CD14-positive monocyte (primary cell): ENCODE data around the gene CYB5D1. TPM values are rescaled to one million over a fixed set of nuclear protein-coding genes. Genes with fewer than 3 reads are reported as not detected.

Experiments
- DNase-seq, 3 donors: peaks; one replicate each; pipeline ENCODE4 v3.0.0-alpha.2; 2011 to 2022
- H2AFZ ChIP-seq: 2 replicates; pipeline ENCODE4 v1.6.0; 2012; ENCODE audit warnings: mild to moderate bottlenecking, low read depth, low read length, inconsistent platforms; ENCODE audit not compliant: insufficient read depth, poor library complexity, severe bottlenecking
- H3K27ac ChIP-seq, 2 donors: 1 replicate in 1 of 2; 2 replicates in 1 of 2; pipeline ENCODE4 v1.5.1; 2012 to 2013; ENCODE audit warnings: low read length in 2 of 2, control low read depth in 1 of 2, inconsistent platforms in 1 of 2, low read depth in 1 of 2, mild to moderate bottlenecking in 1 of 2
- H3K27me3 ChIP-seq, 2 donors: one replicate each; pipeline versions ENCODE4 v1.6.0 to v1.6.1; 2011 to 2013; ENCODE audit warnings: low read length in 2 of 2; ENCODE audit not compliant: control insufficient read depth in 2 of 2, insufficient read depth in 2 of 2
- H3K36me3 ChIP-seq, 2 donors: replicated peaks in 1 of 2; 1 replicate in 1 of 2; 2 replicates in 1 of 2; pipeline versions ENCODE4 v1.5.1 to v1.6.1; 2012 to 2013; ENCODE audit warnings: low read length in 2 of 2, control low read depth in 1 of 2, inconsistent platforms in 1 of 2, mild to moderate bottlenecking in 1 of 2; ENCODE audit not compliant: insufficient read depth in 2 of 2, control insufficient read depth in 1 of 2
- H3K4me1 ChIP-seq, 2 donors: 1 replicate in 1 of 2; 2 replicates in 1 of 2; pipeline versions ENCODE4 v1.5.1 to v1.6.1; 2012 to 2013; ENCODE audit warnings: low read length in 2 of 2, control low read depth in 1 of 2, inconsistent platforms in 1 of 2, mild to moderate bottlenecking in 1 of 2, moderate library complexity in 1 of 2; ENCODE audit not compliant: insufficient read depth in 2 of 2, control insufficient read depth in 1 of 2
- H3K4me2 ChIP-seq: replicated peaks from 2 replicates; pipeline ENCODE3; 2012; ENCODE audit warnings: low read length, moderate library complexity, mild to moderate bottlenecking; ENCODE audit not compliant: poor library complexity, severe bottlenecking; ENCODE audit errors: extremely low read depth
- H3K4me3 ChIP-seq, 3 experiments: fragments of 200-600 bp in 1 of 3; sonication (generic) in 1 of 3; replicated peaks in 1 of 3; 1 replicate in 2 of 3; 2 replicates in 1 of 3; pipeline ENCODE4 v1.5.1; 2011 to 2013; ENCODE audit warnings: low read length in 3 of 3, mild to moderate bottlenecking in 3 of 3, control low read depth in 2 of 3, low read depth in 2 of 3, inconsistent platforms in 1 of 3, moderate library complexity in 1 of 3
- H3K79me2 ChIP-seq: 2 replicates; pipeline ENCODE4 v1.6.0; 2012; ENCODE audit warnings: mild to moderate bottlenecking, control low read depth, inconsistent platforms, low read length, moderate library complexity; ENCODE audit not compliant: insufficient read depth
- H3K9ac ChIP-seq: 2 replicates; pipeline ENCODE4 v1.6.0; 2017; ENCODE audit warnings: low read length, mild to moderate bottlenecking; ENCODE audit not compliant: insufficient read depth, poor library complexity, severe bottlenecking
- H3K9me3 ChIP-seq, 2 donors: replicated peaks in 1 of 2; 1 replicate in 1 of 2; 2 replicates in 1 of 2; pipeline versions ENCODE4 v1.5.1 to v1.6.1; 2012 to 2013; ENCODE audit warnings: low read length in 2 of 2, control low read depth in 1 of 2; ENCODE audit not compliant: control insufficient read depth in 1 of 2, insufficient read depth in 1 of 2
- H4K20me1 ChIP-seq: 2 replicates; pipeline ENCODE4 v1.6.0; 2012; ENCODE audit warnings: mild to moderate bottlenecking, low read length, control low read depth, moderate library complexity; ENCODE audit not compliant: insufficient read depth
- H3K27ac Mint-ChIP-seq, 7 donors: one replicate each; pipeline ENCODE4 v1.8.0; 2020; ENCODE audit warnings: mild to moderate bottlenecking in 7 of 7, mixed read lengths in 7 of 7, moderate library complexity in 6 of 7, inconsistent platforms in 2 of 7
- H3K27me3 Mint-ChIP-seq, 3 donors: one replicate each; pipeline ENCODE4 v1.8.0; 2021 to 2022; ENCODE audit warnings: low read depth in 3 of 3, mild to moderate bottlenecking in 3 of 3, mixed read lengths in 3 of 3, moderate library complexity in 3 of 3, inconsistent platforms in 1 of 3
- H3K36me3 Mint-ChIP-seq, 2 donors: one replicate each; pipeline ENCODE4 v1.8.0; 2020; ENCODE audit warnings: mixed read lengths in 2 of 2, inconsistent platforms in 1 of 2, mild to moderate bottlenecking in 1 of 2
- H3K4me1 Mint-ChIP-seq: one replicate; pipeline ENCODE4 v1.8.0; 2020; ENCODE audit warnings: mild to moderate bottlenecking, mixed read lengths
- H3K4me3 Mint-ChIP-seq, 2 donors: one replicate each; pipeline ENCODE4 v1.8.0; 2020; ENCODE audit warnings: mild to moderate bottlenecking in 2 of 2, mixed read lengths in 2 of 2, moderate library complexity in 1 of 2
- H3K9me3 Mint-ChIP-seq, 7 donors: one replicate each; pipeline ENCODE4 v1.8.0; 2020 to 2022; ENCODE audit warnings: mixed read lengths in 7 of 7, mild to moderate bottlenecking in 6 of 7, moderate library complexity in 6 of 7, inconsistent platforms in 2 of 7
- WGBS: methylation state at CpG from one replicate; pipeline ENCODE4 v1.1.5; 2013; ENCODE audit warnings: missing lambda C conversion rate; ENCODE audit not compliant: insufficient coverage; 5-methylcytosine and 5-hydroxymethylcytosine counted together
- intact Hi-C, 2 donors: fragments of 100-400 bp; cut with micrococcal nuclease; formaldehyde crosslinking; loops; one replicate each; pipeline versions ENCODE4 v1.15.0 to v1.15.1; 2023
- polyA plus RNA-seq, 3 donors: library from polyadenylated mRNA; depleted of rRNA in 1 of 3; unstranded in 2 of 3; stranded (reverse) in 1 of 3; fragments of 300-500 nt in 2 of 3; fragments of >200 nt in 1 of 3; fragmentation: Illumina TruSeq in 2 of 3; gene quantifications; 1 replicate in 2 of 3; 2 replicates in 1 of 3; pipeline ENCODE4 v1.2.3, GENCODE V29; 2012 to 2021
- TF ChIP-seq, protein P1 (sequence below): fragments of 200-600 bp; IDR thresholded peaks from one replicate; pipeline ENCODE4 v1.8.0; 2022; ENCODE audit warnings: antibody characterized with exemption, mild to moderate bottlenecking

Gene CYB5D1
- polyA plus RNA-seq, 3 donors = 0.50 to 4.8 (median 0.98) TPM

DNA sequence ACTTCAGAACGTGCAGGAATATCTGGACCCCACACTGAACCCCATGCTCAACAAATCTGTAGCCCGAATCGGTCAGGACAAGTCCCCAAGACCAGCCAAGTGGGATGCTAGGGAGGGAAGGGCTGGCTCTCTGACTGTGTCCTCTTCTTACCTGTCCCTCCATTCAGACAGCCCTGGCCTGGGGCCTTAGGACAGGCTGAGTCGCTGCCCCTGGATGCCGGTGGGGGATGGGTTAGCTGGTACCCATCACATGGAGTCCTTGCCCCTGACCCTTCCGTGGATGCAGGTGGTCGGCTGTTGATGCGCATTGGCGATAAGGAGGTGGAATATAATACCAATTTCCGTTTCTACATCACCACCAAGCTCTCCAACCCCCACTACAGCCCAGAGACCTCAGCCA, 39.8 kb upstream of the CYB5D1 start:
- Histone ChIP-seq H3K9ac (no peak overlapping the region), H3K27me3 (no peaks in the 10 kb centered on the region), H3K9me3 (no peaks in the 10 kb centered on the region), H2AFZ (no peak overlapping the region), H3K27ac (no peak overlapping the region), H3K36me3 (no peaks in the 10 kb centered on the region), H3K4me3 (no peak overlapping the region), H3K79me2 (no peaks in the 10 kb centered on the region), H3K4me2 (no peak overlapping the region), H4K20me1 (no peaks in the 10 kb centered on the region), H3K4me1 (no peaks in the 10 kb centered on the region)
- no peak overlapping the region for H3K4me3 Mint-ChIP-seq
- H3K27me3 Mint-ChIP-seq = peaks cover 1 to 5% (median 2%) of the 10 kb centered on the region in 3 donors
- H3K36me3 Mint-ChIP-seq = no peaks in the 10 kb centered on the region
- 100% methylated on average over 1 of the region's 10 CpGs for WGBS
- TF ChIP-seq, protein P1, sequence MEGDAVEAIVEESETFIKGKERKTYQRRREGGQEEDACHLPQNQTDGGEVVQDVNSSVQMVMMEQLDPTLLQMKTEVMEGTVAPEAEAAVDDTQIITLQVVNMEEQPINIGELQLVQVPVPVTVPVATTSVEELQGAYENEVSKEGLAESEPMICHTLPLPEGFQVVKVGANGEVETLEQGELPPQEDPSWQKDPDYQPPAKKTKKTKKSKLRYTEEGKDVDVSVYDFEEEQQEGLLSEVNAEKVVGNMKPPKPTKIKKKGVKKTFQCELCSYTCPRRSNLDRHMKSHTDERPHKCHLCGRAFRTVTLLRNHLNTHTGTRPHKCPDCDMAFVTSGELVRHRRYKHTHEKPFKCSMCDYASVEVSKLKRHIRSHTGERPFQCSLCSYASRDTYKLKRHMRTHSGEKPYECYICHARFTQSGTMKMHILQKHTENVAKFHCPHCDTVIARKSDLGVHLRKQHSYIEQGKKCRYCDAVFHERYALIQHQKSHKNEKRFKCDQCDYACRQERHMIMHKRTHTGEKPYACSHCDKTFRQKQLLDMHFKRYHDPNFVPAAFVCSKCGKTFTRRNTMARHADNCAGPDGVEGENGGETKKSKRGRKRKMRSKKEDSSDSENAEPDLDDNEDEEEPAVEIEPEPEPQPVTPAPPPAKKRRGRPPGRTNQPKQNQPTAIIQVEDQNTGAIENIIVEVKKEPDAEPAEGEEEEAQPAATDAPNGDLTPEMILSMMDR = no peak
- peak in 1 of 3 donors; percentile 3 for DNase-seq
- no peaks in the 10 kb centered on the region for H3K9me3 Mint-ChIP-seq
- H3K27ac Mint-ChIP-seq = no peak overlapping the region
- intact Hi-C loops = no loop called here
- H3K4me1 Mint-ChIP-seq = no peaks in the 10 kb centered on the region

DNA sequence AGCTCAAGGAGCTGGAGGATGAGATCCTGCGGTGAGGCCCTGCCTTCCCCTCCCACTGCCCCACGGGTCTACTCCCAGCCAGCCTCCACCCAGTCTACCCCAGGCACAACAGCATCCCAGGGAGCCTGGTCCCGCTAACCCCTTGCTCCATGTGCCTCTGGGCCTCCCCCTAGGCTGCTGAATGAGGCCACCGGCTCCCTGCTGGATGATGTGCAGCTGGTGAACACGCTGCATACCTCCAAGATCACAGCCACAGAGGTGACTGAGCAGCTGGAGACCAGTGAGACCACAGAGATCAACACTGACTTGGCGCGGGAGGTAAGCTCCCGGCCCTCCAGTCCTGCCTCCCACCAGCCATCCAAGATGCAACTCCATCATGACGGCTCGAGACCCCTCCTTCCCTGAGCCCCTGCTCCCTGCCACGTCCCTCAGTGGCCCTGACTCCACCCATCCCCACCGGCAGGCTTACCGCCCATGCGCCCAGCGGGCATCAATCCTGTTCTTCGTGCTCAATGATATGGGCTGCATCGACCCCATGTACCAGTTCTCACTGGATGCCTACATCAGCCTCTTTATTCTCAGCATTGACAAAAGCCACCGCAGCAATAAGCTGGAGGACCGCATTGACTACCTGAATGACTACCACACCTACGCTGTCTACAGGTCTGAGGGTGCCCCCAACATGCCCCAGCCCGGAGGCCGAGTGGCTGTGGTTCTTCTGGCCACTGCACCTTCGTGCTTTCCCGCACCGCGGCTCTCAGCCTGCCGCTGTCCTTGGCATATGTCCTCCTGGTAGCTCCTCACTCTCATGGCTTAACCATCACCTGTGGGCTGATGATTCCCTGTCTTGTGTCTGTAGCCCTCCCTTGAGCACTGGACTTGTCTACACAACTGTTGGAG, 38.8 kb upstream of the CYB5D1 start:
- Mint-ChIP-seq H3K27me3 (peaks cover 2 to 5% (median 5%) of the 10 kb centered on the region in 3 donors), H3K4me3 (no peak overlapping the region), H3K9me3 (no peaks in the 10 kb centered on the region), H3K36me3 (no peaks in the 10 kb centered on the region), H3K4me1 (no peaks in the 10 kb centered on the region), H3K27ac (peak overlapping the region in 1 of 7 donors; percentile 1)
- no peak overlapping the region for H3K4me2 ChIP-seq
- no peaks in the 10 kb centered on the region for H4K20me1 ChIP-seq
- no peaks in the 10 kb centered on the region for H3K9me3 ChIP-seq
- no peaks in the 10 kb centered on the region for H3K27me3 ChIP-seq
- no peak overlapping the region for H3K9ac ChIP-seq
- H3K27ac ChIP-seq = no peak overlapping the region
- 92% methylated on average over 25 of the region's 27 CpGs for WGBS
- intact Hi-C loops = no loop called here
- H3K79me2 ChIP-seq = no peaks in the 10 kb centered on the region
- H2AFZ ChIP-seq = no peak overlapping the region
- H3K36me3 ChIP-seq = no peaks in the 10 kb centered on the region
- peak in 1 of 3 donors; percentile 3 for DNase-seq
- H3K4me3 ChIP-seq = no peak overlapping the region
- no peaks in the 10 kb centered on the region for H3K4me1 ChIP-seq
- TF ChIP-seq, protein P1 = no peak
